HG03521 (cell line): ENCODE data around the gene S100A10.

Source experiments
- ATAC-seq: cut with Tn5 transposase; IDR thresholded peaks from one replicate; pipeline ENCODE4 v1.9.1; 2021; ENCODE audit warnings: mild to moderate bottlenecking, moderate library complexity; ENCODE audit not compliant: unreplicated experiment

Gene S100A10

DNA sequence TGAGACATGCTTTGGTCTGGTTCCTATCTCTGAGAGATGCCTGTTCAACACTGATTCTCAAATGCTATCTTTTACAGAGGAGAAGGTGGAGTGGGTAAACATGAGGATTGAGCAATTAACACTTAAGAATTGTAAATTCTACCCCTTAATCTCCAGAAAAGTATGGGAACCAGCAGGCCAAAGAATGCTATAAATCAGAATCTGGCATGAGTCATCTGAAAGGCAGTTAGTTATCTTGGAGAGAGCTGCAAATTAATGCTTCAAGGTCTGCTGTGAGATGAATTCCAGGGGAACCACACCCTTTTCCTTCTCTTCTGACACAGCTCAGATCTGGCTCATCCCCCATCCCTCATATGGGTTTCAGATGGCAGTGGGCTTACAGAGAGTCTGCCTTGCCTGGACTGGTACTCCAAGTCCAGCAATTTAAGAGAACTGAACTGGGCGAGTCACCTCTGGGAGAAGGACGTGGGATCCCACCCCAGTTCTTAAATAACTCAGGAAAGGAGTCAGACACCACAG is 5.2 kb downstream of the S100A10 start:
- no peak for ATAC-seq

DNA sequence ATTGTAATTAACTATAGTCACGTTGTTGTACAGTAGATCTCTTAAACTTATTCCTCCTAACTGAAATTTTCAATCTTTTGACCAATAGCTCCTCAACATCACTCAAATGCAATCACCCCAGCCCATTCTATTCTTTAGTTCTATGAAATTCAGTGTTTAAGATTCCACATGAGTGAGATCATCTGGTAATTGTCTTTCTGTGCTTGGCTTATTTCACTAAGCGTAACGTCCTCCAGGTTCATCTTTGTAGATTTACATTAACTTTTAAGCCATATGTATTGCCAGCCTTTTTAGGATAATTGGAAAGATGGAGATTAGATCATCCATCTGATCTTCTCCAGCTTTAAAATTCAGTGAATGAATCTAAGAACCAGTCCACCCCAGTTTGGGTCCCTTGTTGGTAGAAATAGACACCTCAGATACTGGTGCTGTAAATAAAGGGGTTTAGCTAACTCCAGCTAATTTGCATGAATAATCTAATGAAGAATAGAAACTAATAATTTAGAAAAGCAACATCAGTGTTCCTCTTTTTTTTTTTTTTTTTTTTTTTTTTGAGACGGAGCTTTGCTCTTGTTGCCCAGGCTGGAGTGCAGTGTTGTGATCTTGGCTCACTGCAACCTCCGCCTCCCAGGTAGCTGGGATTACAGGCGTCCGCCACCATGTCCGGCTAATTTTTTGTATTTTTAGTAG is 7.0 kb downstream of the S100A10 start:
- no peak for ATAC-seq

DNA sequence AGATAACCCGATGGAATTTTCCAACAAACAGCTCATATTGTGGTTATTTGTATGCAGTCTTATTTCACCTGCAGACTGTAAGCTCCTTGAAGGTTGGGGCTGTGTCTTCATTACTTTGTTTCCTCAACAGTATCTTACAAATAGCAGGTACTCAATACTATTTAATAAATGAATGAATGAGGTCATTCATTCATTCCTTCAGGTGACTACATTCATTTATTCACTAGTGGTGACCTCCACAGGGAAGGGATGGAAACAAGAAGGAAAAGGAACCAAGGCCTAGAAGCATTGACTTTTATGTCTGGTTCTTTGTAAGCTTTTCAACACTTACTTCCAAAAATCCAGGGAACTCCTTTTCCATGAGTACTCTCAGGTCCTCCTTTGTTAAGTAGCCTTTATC is 7.9 kb downstream of the S100A10 start:
- no peak for ATAC-seq

DNA sequence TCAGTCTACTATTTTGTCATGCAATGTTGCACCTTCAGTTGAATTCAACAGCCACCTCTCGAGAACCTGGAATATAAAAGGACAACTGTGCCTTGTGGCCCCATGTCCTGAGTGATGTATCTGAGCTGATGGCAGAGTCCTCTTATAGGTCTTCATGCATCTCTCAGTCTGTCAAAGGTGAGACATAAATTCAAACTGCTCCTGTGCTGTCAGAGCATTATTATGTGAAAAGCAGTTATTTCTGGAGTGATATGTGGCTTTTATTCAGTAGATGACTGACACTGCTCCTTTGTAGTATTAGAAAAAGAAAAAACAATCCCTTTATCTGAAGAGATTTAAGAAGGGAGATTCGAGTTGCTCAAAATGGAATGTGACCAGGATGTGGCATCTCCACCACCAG is 8.4 kb downstream of the S100A10 start:
- ATAC-seq: no peak

GRCh38 chr1:151984313-151984956 is 9.2 kb downstream of the S100A10 start:
- ATAC-seq: no peak

DNA sequence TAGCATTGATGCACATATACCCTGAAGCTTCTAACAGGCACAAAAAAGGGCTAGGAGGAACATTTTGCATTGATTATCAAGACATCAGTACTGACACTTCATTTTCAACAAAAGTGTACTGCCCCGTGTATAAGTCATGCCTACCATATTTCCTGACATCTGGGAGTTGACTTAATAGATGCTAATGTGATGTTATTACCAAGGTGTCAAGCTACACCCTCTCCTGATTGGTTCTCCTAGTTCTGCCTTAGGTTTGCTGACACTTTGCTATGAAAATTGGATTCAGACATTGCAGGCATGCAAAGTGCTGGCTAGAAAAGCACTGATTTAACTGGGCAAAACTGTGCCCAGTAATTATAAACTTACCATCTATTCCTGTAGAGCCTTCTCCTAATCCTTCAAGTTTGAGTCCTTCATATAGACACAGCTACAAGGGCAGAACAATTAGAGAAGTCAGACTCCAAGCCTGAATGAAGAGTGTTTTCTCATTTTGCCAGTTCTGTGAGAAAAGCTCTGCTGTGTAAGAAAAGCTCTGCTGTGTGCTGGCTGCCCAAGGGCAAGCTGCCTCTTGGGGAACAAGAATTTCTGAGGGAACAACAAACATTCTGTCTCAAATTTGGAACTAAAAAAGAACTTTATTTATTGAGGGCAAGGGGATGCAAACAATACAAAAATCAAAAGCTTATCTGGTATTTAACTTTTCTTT is 11.2 kb downstream of the S100A10 start:
- no peak for ATAC-seq

- no peak for ATAC-seq
Observed at GRCh38 chr1:151981178-151981525, 12.5 kb downstream of the S100A10 start.

DNA sequence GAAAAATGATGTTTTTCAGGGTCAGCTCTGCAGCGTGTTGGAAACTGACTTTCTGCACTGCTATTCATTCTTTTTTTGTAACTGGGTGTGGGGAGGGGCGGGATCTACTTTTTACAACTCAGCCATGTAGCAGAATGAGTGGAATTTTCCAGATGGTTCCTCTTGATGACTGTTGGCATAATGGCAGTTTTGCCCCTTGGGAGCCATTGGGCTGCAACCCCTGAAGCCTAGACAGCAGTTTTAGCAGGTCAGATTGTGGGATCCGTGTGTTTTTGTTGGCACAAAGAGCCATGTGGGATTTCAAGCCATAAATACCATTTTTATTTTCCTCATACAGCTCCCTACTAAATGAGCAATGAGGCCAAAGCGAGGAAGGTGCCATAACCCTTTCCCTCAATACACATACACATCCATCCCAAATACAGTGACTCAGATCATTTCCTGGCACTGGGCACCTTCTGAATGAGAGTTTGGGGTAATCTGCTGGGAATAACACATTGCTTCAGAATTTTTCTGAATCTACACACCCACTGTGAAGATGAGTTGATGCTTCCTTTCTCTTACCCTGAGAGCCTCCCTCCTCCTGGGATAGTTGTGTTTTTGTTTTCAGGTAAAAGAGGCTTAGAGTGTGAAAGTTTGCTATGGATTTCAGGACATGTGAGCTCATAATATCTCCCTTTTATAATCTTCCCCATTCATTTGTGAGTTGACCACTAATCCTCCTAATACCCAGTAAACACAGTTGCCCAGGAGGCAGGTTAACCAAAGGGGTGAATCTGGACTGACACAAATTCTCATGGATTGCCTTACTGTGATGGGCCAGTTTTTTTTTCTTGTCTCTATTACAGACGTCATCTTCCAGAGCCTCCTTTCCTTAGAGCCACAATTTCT is 13.1 kb downstream of the S100A10 start:
- ATAC-seq: no peak

GRCh38 chr1:151978922-151979321 is 14.7 kb downstream of the S100A10 start:
- no peak for ATAC-seq

GRCh38 chr1:151977662-151978230 is 15.9 kb downstream of the S100A10 start:
- ATAC-seq: no peak

GRCh38 chr1:151976858-151977257 is 16.8 kb downstream of the S100A10 start:
- no peak for ATAC-seq

DNA sequence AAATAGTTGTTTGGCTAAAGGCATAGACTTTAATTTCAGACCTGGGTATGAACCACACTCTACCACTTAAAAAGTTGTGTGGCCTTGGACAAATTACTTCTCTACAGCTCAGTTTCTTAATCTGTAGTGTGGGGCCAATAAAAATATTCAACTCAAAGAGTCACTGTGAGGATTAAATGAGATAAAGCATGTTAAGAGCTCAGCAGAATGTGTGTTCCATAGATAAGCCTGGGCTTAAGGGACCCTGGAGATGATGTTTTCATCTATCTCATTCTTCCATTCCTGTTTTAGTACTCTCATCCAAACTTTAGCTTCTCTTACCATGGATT is 17.7 kb downstream of the S100A10 start:
- no peak for ATAC-seq

GRCh38 chr1:151975311-151976014 is 18.2 kb downstream of the S100A10 start:
- no peak for ATAC-seq

GRCh38 chr1:151972542-151973248 is 21.0 kb downstream of the S100A10 start:
- no peak for ATAC-seq

DNA sequence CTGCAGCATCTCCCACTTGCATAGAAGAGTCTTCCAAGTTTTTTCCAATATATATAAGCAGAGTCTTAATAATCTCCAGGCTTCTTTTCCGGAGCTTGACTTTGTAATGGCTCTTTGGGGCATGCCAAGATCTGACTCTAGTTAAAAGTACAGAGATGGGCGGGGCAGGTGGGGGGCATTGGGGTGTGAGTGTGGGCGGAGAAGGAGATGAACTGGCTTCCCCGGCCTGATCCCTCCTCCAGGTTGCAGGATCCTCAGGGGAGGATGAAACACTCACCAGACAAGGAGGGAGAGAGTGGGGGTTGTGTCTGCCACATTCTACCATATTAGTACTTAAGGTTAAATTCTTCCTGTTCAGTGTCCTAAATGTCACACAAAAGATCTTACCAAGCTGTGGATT is 23.0 kb downstream of the S100A10 start:
- ATAC-seq: no peak

GRCh38 chr1:151970128-151970527 is 23.5 kb downstream of the S100A10 start:
- ATAC-seq: no peak

DNA sequence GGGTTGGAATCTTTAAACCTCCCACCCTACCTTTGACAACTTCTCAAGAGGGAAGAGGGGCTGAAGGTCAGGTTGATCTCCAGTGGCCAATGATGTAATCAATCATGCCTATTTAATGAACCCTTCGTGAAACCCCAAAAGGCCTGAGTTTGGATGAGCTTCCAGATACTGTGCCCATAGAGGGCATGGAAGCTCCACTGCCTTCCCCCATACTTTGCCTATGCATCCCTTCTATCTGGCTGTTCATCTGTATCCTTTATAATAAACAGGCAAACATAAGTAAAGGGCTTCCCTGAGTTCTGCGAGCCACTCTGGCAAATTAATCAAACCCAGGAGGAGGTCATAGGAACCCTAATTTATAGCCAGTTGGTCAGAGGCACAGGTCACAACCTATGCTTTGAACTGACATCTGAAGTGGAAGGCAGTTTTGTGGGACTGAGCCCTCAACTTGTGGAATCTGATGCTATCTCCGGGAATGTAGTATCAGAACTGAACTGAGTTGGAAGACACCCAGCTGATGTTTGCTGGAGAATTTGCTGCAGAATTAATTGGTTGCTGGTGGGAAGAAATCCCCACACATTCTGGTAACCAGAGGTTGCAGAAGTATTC is 24.8 kb downstream of the S100A10 start:
- ATAC-seq: no peak

GRCh38 chr1:151968058-151968457 is 25.6 kb downstream of the S100A10 start:
- ATAC-seq: no peak

GRCh38 chr1:151967091-151967490 is 26.6 kb downstream of the S100A10 start:
- ATAC-seq: no peak
